ENCODE measurements around the gene SMKR1.

The SMKR1 gene

GRCh38 chr7:129501760-129502707, at the start of gene SMKR1:
TSS of gene SMKR1 (plus strand) at chr7:129502531. CDS start at chr7:129502825, 294 bp downstream.
- TF ChIP-seq GATA3 (IDR thresholded peaks at IDR 0.05; ENCODE audit: low read depth, low read length) (no peak), GATA2 (IDR thresholded peaks at IDR 0.05; ENCODE audit: low read depth, low read length) (peak; percentile 15; the same call in 1 of the 2 replicates)

- no peak for TF ChIP-seq GATA2 (IDR thresholded peaks at IDR 0.05; ENCODE audit: low read depth, low read length)
- no peak for TF ChIP-seq GATA3 (IDR thresholded peaks at IDR 0.05; ENCODE audit: low read depth, low read length)
Measured at GRCh38 chr7:129452589-129453231, 49.6 kb upstream of the SMKR1 start.

GRCh38 chr7:129453510-129454248, 48.7 kb upstream of the SMKR1 start:
- TF ChIP-seq GATA2 (IDR thresholded peaks at IDR 0.05; ENCODE audit: low read depth, low read length) (no peak), GATA3 (IDR thresholded peaks at IDR 0.05; ENCODE audit: low read depth, low read length) (no peak)

- TF ChIP-seq GATA3 (IDR thresholded peaks at IDR 0.05; ENCODE audit: low read depth, low read length) (no peak), GATA2 (IDR thresholded peaks at IDR 0.05; ENCODE audit: low read depth, low read length) (no peak)
Measured at GRCh38 chr7:129454249-129454551, 48.1 kb upstream of the SMKR1 start.

- no peak for TF ChIP-seq GATA2 (IDR thresholded peaks at IDR 0.05; ENCODE audit: low read depth, low read length)
- no peak for TF ChIP-seq GATA3 (IDR thresholded peaks at IDR 0.05; ENCODE audit: low read depth, low read length)
Measured at GRCh38 chr7:129456421-129456820, 45.9 kb upstream of the SMKR1 start.

- no peak for TF ChIP-seq GATA3 (IDR thresholded peaks at IDR 0.05; ENCODE audit: low read depth, low read length)
- TF ChIP-seq GATA2 (IDR thresholded peaks at IDR 0.05; ENCODE audit: low read depth, low read length), result no peak
Measured at GRCh38 chr7:129457101-129457500, 45.2 kb upstream of the SMKR1 start.

- no peak for TF ChIP-seq GATA2 (IDR thresholded peaks at IDR 0.05; ENCODE audit: low read depth, low read length)
- TF ChIP-seq GATA3 (IDR thresholded peaks at IDR 0.05; ENCODE audit: low read depth, low read length), result no peak
Measured at GRCh38 chr7:129458171-129458570, 44.2 kb upstream of the SMKR1 start.

GRCh38 chr7:129461809-129462208, 40.5 kb upstream of the SMKR1 start:
- TF ChIP-seq GATA3 (IDR thresholded peaks at IDR 0.05; ENCODE audit: low read depth, low read length) (no peak), GATA2 (IDR thresholded peaks at IDR 0.05; ENCODE audit: low read depth, low read length) (no peak)

- no peak for TF ChIP-seq GATA2 (IDR thresholded peaks at IDR 0.05; ENCODE audit: low read depth, low read length)
Measured at GRCh38 chr7:129462420-129462819, 39.9 kb upstream of the SMKR1 start.

GRCh38 chr7:129464194-129464593, 38.1 kb upstream of the SMKR1 start:
- no peak for TF ChIP-seq GATA2 (IDR thresholded peaks at IDR 0.05; ENCODE audit: low read depth, low read length)
- no peak for TF ChIP-seq GATA3 (IDR thresholded peaks at IDR 0.05; ENCODE audit: low read depth, low read length)

GRCh38 chr7:129465080-129465479, 37.3 kb upstream of the SMKR1 start:
- TF ChIP-seq GATA3 (IDR thresholded peaks at IDR 0.05; ENCODE audit: low read depth, low read length) (no peak), GATA2 (IDR thresholded peaks at IDR 0.05; ENCODE audit: low read depth, low read length) (no peak)

- no peak for TF ChIP-seq GATA3 (IDR thresholded peaks at IDR 0.05; ENCODE audit: low read depth, low read length)
- no peak for TF ChIP-seq GATA2 (IDR thresholded peaks at IDR 0.05; ENCODE audit: low read depth, low read length)
Measured at GRCh38 chr7:129466796-129467195, 35.5 kb upstream of the SMKR1 start.

- TF ChIP-seq GATA2 (IDR thresholded peaks at IDR 0.05; ENCODE audit: low read depth, low read length) (no peak), GATA3 (IDR thresholded peaks at IDR 0.05; ENCODE audit: low read depth, low read length) (no peak)
Measured at GRCh38 chr7:129468087-129468486, 34.2 kb upstream of the SMKR1 start.

GRCh38 chr7:129468547-129468946, 33.8 kb upstream of the SMKR1 start:
- TF ChIP-seq GATA3 (IDR thresholded peaks at IDR 0.05; ENCODE audit: low read depth, low read length) (no peak), GATA2 (IDR thresholded peaks at IDR 0.05; ENCODE audit: low read depth, low read length) (no peak)
